ENCODE measurements around the gene KCNF1. TPM values are rescaled to one million over a fixed set of nuclear protein-coding genes. Genes with fewer than 3 reads are reported as not detected.

KCNF1 gene
- polyA plus RNA-seq, 4 donors = 0.25 to 0.34 TPM; not detected in 2

- peak overlapping the region in 1 of 3 donors; percentile 8 for H3K4me3 ChIP-seq (ENCODE audit: low read depth in 1 of 3, low read length in 3 of 3)
These were observed 27.8 kb upstream of the KCNF1 start for GRCh38 chr2:10883801-10884478.

GRCh38 chr2:10884574-10884975 is 27.2 kb upstream of the KCNF1 start:
- Histone ChIP-seq H3K27ac (ENCODE audit: low read depth in 1 of 3, low read length in 2 of 3) (peak overlapping the region in 2 of 3 donors; percentile 46 to 64), H3K9me3 (ENCODE audit: control insufficient read depth in 2 of 2, insufficient read depth in 1 of 2, low read depth in 1 of 2, low read length in 1 of 2) (peaks cover 0 to 3% of the 10 kb centered on the region in 2 donors), H3K27me3 (ENCODE audit: control insufficient read depth in 3 of 3, insufficient read depth in 3 of 3, low read length in 3 of 3) (no peaks in the 10 kb centered on the region), H3K4me1 (ENCODE audit: control insufficient read depth in 3 of 3, insufficient read depth in 2 of 3, low read depth in 1 of 3, low read length in 2 of 3) (peaks cover 5 to 31% (median 7%) of the 10 kb centered on the region in 3 donors), H3K4me3 (ENCODE audit: low read depth in 1 of 3, low read length in 3 of 3) (no peak overlapping the region), H3K36me3 (ENCODE audit: control insufficient read depth in 3 of 3, insufficient read depth in 2 of 3, low read depth in 1 of 3, low read length in 3 of 3) (no peaks in the 10 kb centered on the region)
- FAIRE-seq = no peak
- DNase-seq = no peak
- 44 to 58% (median 55%) methylated on average over 5 of the region's 5 CpGs for WGBS, 3 donors

More at GRCh38 chr2:10883801-10884478, 27.8 kb upstream of the KCNF1 start:
- Histone ChIP-seq H3K4me1 (ENCODE audit: control insufficient read depth in 3 of 3, insufficient read depth in 2 of 3, low read depth in 1 of 3, low read length in 2 of 3) (peaks cover 5 to 31% (median 7%) of the 10 kb centered on the region in 3 donors), H3K27me3 (ENCODE audit: control insufficient read depth in 3 of 3, insufficient read depth in 3 of 3, low read length in 3 of 3) (no peaks in the 10 kb centered on the region), H3K36me3 (ENCODE audit: control insufficient read depth in 3 of 3, insufficient read depth in 2 of 3, low read depth in 1 of 3, low read length in 3 of 3) (no peaks in the 10 kb centered on the region), H3K9me3 (ENCODE audit: control insufficient read depth in 2 of 2, insufficient read depth in 1 of 2, low read depth in 1 of 2, low read length in 1 of 2) (peaks cover 0 to 4% of the 10 kb centered on the region in 2 donors), H3K27ac (ENCODE audit: low read depth in 1 of 3, low read length in 2 of 3) (peak overlapping the region in 1 of 3 donors; percentile 64)
- peak; percentile 54 to 55 for DNase-seq
- WGBS, 3 donors = 15 to 42% (median 31%) methylated on average over 10 of the region's 10 CpGs
- no peak for FAIRE-seq

GRCh38 chr2:10885094-10885860 is 26.5 kb upstream of the KCNF1 start:
- WGBS, 3 donors = 44 to 68% (median 57%) methylated on average over 6 of the region's 6 CpGs
- H3K4me3 ChIP-seq (ENCODE audit: low read depth in 1 of 3, low read length in 3 of 3) = no peak overlapping the region

GRCh38 chr2:10887476-10887875 is 24.3 kb upstream of the KCNF1 start:
- DNase-seq (no peak), FAIRE-seq (no peak)
- no peaks in the 10 kb centered on the region for H3K9me3 ChIP-seq (ENCODE audit: control insufficient read depth in 2 of 2, insufficient read depth in 1 of 2, low read depth in 1 of 2, low read length in 1 of 2)
- H3K4me1 ChIP-seq (ENCODE audit: control insufficient read depth in 3 of 3, insufficient read depth in 2 of 3, low read depth in 1 of 3, low read length in 2 of 3) = peaks cover 2 to 31% (median 7%) of the 10 kb centered on the region in 3 donors
- WGBS, 3 donors = 72 to 88% (median 86%) methylated on average over 3 of the region's 3 CpGs
- no peak overlapping the region for H3K27ac ChIP-seq (ENCODE audit: low read depth in 1 of 3, low read length in 2 of 3)
- no peaks in the 10 kb centered on the region for H3K36me3 ChIP-seq (ENCODE audit: control insufficient read depth in 3 of 3, insufficient read depth in 2 of 3, low read depth in 1 of 3, low read length in 3 of 3)
- H3K27me3 ChIP-seq (ENCODE audit: control insufficient read depth in 3 of 3, insufficient read depth in 3 of 3, low read length in 3 of 3) = peaks cover 0 to 4% (median 0%) of the 10 kb centered on the region in 3 donors
- H3K4me3 ChIP-seq (ENCODE audit: low read depth in 1 of 3, low read length in 3 of 3) = no peak overlapping the region

More at GRCh38 chr2:10885094-10885860, 26.5 kb upstream of the KCNF1 start:
- H3K36me3 ChIP-seq (ENCODE audit: control insufficient read depth in 3 of 3, insufficient read depth in 2 of 3, low read depth in 1 of 3, low read length in 3 of 3) = no peaks in the 10 kb centered on the region
- H3K27ac ChIP-seq (ENCODE audit: low read depth in 1 of 3, low read length in 2 of 3) = peak overlapping the region in 2 of 3 donors; percentile 46 to 66
- FAIRE-seq = no peak
- H3K27me3 ChIP-seq (ENCODE audit: control insufficient read depth in 3 of 3, insufficient read depth in 3 of 3, low read length in 3 of 3) = no peaks in the 10 kb centered on the region
- peaks cover 5 to 31% (median 7%) of the 10 kb centered on the region in 3 donors for H3K4me1 ChIP-seq (ENCODE audit: control insufficient read depth in 3 of 3, insufficient read depth in 2 of 3, low read depth in 1 of 3, low read length in 2 of 3)
- no peaks in the 10 kb centered on the region for H3K9me3 ChIP-seq (ENCODE audit: control insufficient read depth in 2 of 2, insufficient read depth in 1 of 2, low read depth in 1 of 2, low read length in 1 of 2)
- DNase-seq = peak; percentile 71 to 85

- FAIRE-seq = no peak
- WGBS, 3 donors = 18 to 66% (median 59%) methylated on average over 9 of the region's 9 CpGs
These were observed 22.0 kb upstream of the KCNF1 start for GRCh38 chr2:10889651-10890215.

GRCh38 chr2:10890706-10891270 is 20.9 kb upstream of the KCNF1 start:
- H3K4me1 ChIP-seq (ENCODE audit: control insufficient read depth in 3 of 3, insufficient read depth in 2 of 3, low read depth in 1 of 3, low read length in 2 of 3) = peaks cover 0 to 2% (median 0%) of the 10 kb centered on the region in 3 donors
- no peak for DNase-seq
- no peak overlapping the region for H3K27ac ChIP-seq (ENCODE audit: low read depth in 1 of 3, low read length in 2 of 3)
- no peaks in the 10 kb centered on the region for H3K36me3 ChIP-seq (ENCODE audit: control insufficient read depth in 3 of 3, insufficient read depth in 2 of 3, low read depth in 1 of 3, low read length in 3 of 3)
- no peaks in the 10 kb centered on the region for H3K9me3 ChIP-seq (ENCODE audit: control insufficient read depth in 2 of 2, insufficient read depth in 1 of 2, low read depth in 1 of 2, low read length in 1 of 2)
- no peak for FAIRE-seq
- peaks cover 0 to 8% (median 2%) of the 10 kb centered on the region in 3 donors for H3K27me3 ChIP-seq (ENCODE audit: control insufficient read depth in 3 of 3, insufficient read depth in 3 of 3, low read length in 3 of 3)
- no peak overlapping the region for H3K4me3 ChIP-seq (ENCODE audit: low read depth in 1 of 3, low read length in 3 of 3)
- 81 to 88% (median 82%) methylated on average over 8 of the region's 8 CpGs for WGBS, 3 donors

More at GRCh38 chr2:10889651-10890215, 22.0 kb upstream of the KCNF1 start:
- DNase-seq = no peak
- Histone ChIP-seq H3K4me3 (ENCODE audit: low read depth in 1 of 3, low read length in 3 of 3) (no peak overlapping the region), H3K9me3 (ENCODE audit: control insufficient read depth in 2 of 2, insufficient read depth in 1 of 2, low read depth in 1 of 2, low read length in 1 of 2) (no peaks in the 10 kb centered on the region), H3K36me3 (ENCODE audit: control insufficient read depth in 3 of 3, insufficient read depth in 2 of 3, low read depth in 1 of 3, low read length in 3 of 3) (no peaks in the 10 kb centered on the region), H3K27me3 (ENCODE audit: control insufficient read depth in 3 of 3, insufficient read depth in 3 of 3, low read length in 3 of 3) (peaks cover 0 to 8% (median 2%) of the 10 kb centered on the region in 3 donors), H3K27ac (ENCODE audit: low read depth in 1 of 3, low read length in 2 of 3) (no peak overlapping the region), H3K4me1 (ENCODE audit: control insufficient read depth in 3 of 3, insufficient read depth in 2 of 3, low read depth in 1 of 3, low read length in 2 of 3) (peaks cover 0 to 11% (median 0%) of the 10 kb centered on the region in 3 donors)

GRCh38 chr2:10891390-10891789 is 20.3 kb upstream of the KCNF1 start:
- no peaks in the 10 kb centered on the region for H3K36me3 ChIP-seq (ENCODE audit: control insufficient read depth in 3 of 3, insufficient read depth in 2 of 3, low read depth in 1 of 3, low read length in 3 of 3)
- H3K4me1 ChIP-seq (ENCODE audit: control insufficient read depth in 3 of 3, insufficient read depth in 2 of 3, low read depth in 1 of 3, low read length in 2 of 3) = no peaks in the 10 kb centered on the region
- DNase-seq (no peak), FAIRE-seq (no peak)
- no peak overlapping the region for H3K27ac ChIP-seq (ENCODE audit: low read depth in 1 of 3, low read length in 2 of 3)
- peaks cover 0 to 8% (median 2%) of the 10 kb centered on the region in 3 donors for H3K27me3 ChIP-seq (ENCODE audit: control insufficient read depth in 3 of 3, insufficient read depth in 3 of 3, low read length in 3 of 3)
- WGBS, 3 donors = 84 to 90% (median 89%) methylated on average over 6 of the region's 6 CpGs
- no peaks in the 10 kb centered on the region for H3K9me3 ChIP-seq (ENCODE audit: control insufficient read depth in 2 of 2, insufficient read depth in 1 of 2, low read depth in 1 of 2, low read length in 1 of 2)
- H3K4me3 ChIP-seq (ENCODE audit: low read depth in 1 of 3, low read length in 3 of 3) = no peak overlapping the region

GRCh38 chr2:10891848-10892247 is 19.9 kb upstream of the KCNF1 start:
- no peak for FAIRE-seq
- 85 to 93% (median 90%) methylated on average over 5 of the region's 5 CpGs for WGBS, 3 donors

More at GRCh38 chr2:10891848-10892247, 19.9 kb upstream of the KCNF1 start:
- Histone ChIP-seq H3K4me3 (ENCODE audit: low read depth in 1 of 3, low read length in 3 of 3) (no peak overlapping the region), H3K36me3 (ENCODE audit: control insufficient read depth in 3 of 3, insufficient read depth in 2 of 3, low read depth in 1 of 3, low read length in 3 of 3) (no peaks in the 10 kb centered on the region), H3K9me3 (ENCODE audit: control insufficient read depth in 2 of 2, insufficient read depth in 1 of 2, low read depth in 1 of 2, low read length in 1 of 2) (no peaks in the 10 kb centered on the region), H3K27me3 (ENCODE audit: control insufficient read depth in 3 of 3, insufficient read depth in 3 of 3, low read length in 3 of 3) (peaks cover 0 to 8% (median 2%) of the 10 kb centered on the region in 3 donors), H3K27ac (ENCODE audit: low read depth in 1 of 3, low read length in 2 of 3) (no peak overlapping the region), H3K4me1 (ENCODE audit: control insufficient read depth in 3 of 3, insufficient read depth in 2 of 3, low read depth in 1 of 3, low read length in 2 of 3) (no peaks in the 10 kb centered on the region)
- DNase-seq = no peak

Measured in small intestine (tissue), 7 donors.